Smooth muscle cell (in vitro differentiated cells): ENCODE data around the gene GNB4. TPM values are rescaled to one million over a fixed set of nuclear protein-coding genes. Genes with fewer than 3 reads are reported as not detected.

Experiments used
- DNase-seq: peaks from one replicate; lab custom pipeline; 2025; ENCODE audit not compliant: unreplicated experiment; lab: John Stamatoyannopoulos, UW
- H2AFZ ChIP-seq: fragments of 200-600 bp; sonication (generic); 2 replicates; pipeline ENCODE4 v1.6.0; 2016; ENCODE audit warnings: antibody characterized with exemption, low read depth, mild to moderate bottlenecking
- H3F3A ChIP-seq: fragments of 200-600 bp; sonication (generic); 2 replicates; pipeline ENCODE4 v1.6.0; 2017; ENCODE audit warnings: antibody characterized with exemption, low read depth
- H3K27ac ChIP-seq: fragments of 200-600 bp; sonication (generic); 2 replicates; pipeline ENCODE4 v1.5.1; 2016; ENCODE audit warnings: low read depth, mild to moderate bottlenecking
- H3K27me3 ChIP-seq: fragments of 200-600 bp; sonication (generic); 2 replicates; pipeline ENCODE4 v1.6.1; 2016; ENCODE audit warnings: low read depth, mild to moderate bottlenecking
- H3K36me3 ChIP-seq: fragments of 200-600 bp; sonication (generic); 2 replicates; pipeline ENCODE4 v1.5.1; 2016; ENCODE audit warnings: low read depth
- H3K4me1 ChIP-seq: fragments of 200-600 bp; sonication (generic); 2 replicates; pipeline ENCODE4 v1.5.1; 2016; ENCODE audit warnings: low read depth
- H3K4me2 ChIP-seq: fragments of 200-600 bp; sonication (generic); 2 replicates; pipeline ENCODE4 v1.6.0; 2016; ENCODE audit warnings: mild to moderate bottlenecking
- H3K4me3 ChIP-seq: fragments of 200-600 bp; sonication (generic); 2 replicates; pipeline ENCODE4 v1.5.1; 2016; ENCODE audit warnings: mild to moderate bottlenecking
- H3K79me2 ChIP-seq: fragments of 200-600 bp; sonication (generic); 2 replicates; pipeline ENCODE4 v1.6.0; 2016; ENCODE audit warnings: low read depth, mild to moderate bottlenecking
- H3K9ac ChIP-seq: fragments of 200-600 bp; sonication (generic); 2 replicates; pipeline ENCODE4 v1.6.0; 2016; ENCODE audit warnings: low read depth
- H3K9me3 ChIP-seq: fragments of 200-600 bp; sonication (generic); replicated peaks from 2 replicates; pipeline ENCODE4 v1.5.1; 2016; ENCODE audit warnings: low read depth
- H4K20me1 ChIP-seq: fragments of 200-600 bp; sonication (generic); 2 replicates; pipeline ENCODE4 v1.6.0; 2016; ENCODE audit warnings: low read depth
- WGBS: methylation state at CpG from one replicate; pipeline ENCODE4 v1.1.7; 2016; ENCODE audit warnings: low lambda C conversion rate; 5-methylcytosine and 5-hydroxymethylcytosine counted together
- polyA plus RNA-seq: library from polyadenylated mRNA; unstranded; fragments of >200 nt; fragmentation: Nextera tagmentation; extraction: Ambion mirVana; gene quantifications from 2 replicates; pipeline ENCODE4 v1.2.1, GENCODE V29; 2016
- total RNA-seq: library from RNA; depleted of rRNA; stranded (reverse); fragments of >200 nt; gene quantifications from 2 replicates; pipeline ENCODE4 v1.2.3, GENCODE V29; 2014
- TF ChIP-seq, protein P1 (sequence below): fragments of 200-600 bp; sonication (generic); IDR thresholded peaks from 2 replicates; pipeline ENCODE4 v1.5.1; 2017; ENCODE audit warnings: borderline replicate concordance, mild to moderate bottlenecking, antibody characterized with exemption; ENCODE audit not compliant: insufficient read depth, poor library complexity, severe bottlenecking

The GNB4 gene
- total and polyA plus RNA-seq, 2 experiments from 2014 or later, result 33.1 to 56.2 TPM

DNA sequence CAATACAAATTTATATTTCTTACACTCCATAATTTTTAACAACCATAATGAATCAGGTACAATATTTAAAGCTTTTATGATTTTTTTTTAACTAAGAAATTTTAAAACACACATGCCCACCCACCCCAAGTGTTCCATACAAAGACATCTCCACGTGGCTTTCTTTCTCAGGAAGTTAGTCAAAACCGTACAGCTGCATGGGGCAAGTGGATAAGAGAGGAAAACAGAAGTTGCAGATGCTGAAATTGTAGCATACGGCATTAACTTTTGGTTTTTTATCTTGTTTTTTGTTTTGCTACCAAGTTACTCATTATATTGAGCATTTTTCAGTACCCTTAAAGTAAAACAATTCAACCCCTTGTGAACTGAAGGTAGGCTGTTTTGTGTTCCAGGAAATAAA lies 14.8 kb downstream of the GNB4 start:
- Histone ChIP-seq H3K79me2 (peaks cover 99% of the 10 kb centered on the region), H3K4me2 (no peak overlapping the region), H3F3A (no peaks in the 10 kb centered on the region), H3K9me3 (no peaks in the 10 kb centered on the region), H4K20me1 (peaks cover 97% of the 10 kb centered on the region), H3K4me1 (peaks cover 3% of the 10 kb centered on the region), H3K27me3 (no peaks in the 10 kb centered on the region), H3K9ac (no peak overlapping the region), H3K27ac (no peak overlapping the region), H2AFZ (no peak overlapping the region), H3K36me3 (no peaks in the 10 kb centered on the region), H3K4me3 (no peak overlapping the region)
- TF ChIP-seq, protein P1, sequence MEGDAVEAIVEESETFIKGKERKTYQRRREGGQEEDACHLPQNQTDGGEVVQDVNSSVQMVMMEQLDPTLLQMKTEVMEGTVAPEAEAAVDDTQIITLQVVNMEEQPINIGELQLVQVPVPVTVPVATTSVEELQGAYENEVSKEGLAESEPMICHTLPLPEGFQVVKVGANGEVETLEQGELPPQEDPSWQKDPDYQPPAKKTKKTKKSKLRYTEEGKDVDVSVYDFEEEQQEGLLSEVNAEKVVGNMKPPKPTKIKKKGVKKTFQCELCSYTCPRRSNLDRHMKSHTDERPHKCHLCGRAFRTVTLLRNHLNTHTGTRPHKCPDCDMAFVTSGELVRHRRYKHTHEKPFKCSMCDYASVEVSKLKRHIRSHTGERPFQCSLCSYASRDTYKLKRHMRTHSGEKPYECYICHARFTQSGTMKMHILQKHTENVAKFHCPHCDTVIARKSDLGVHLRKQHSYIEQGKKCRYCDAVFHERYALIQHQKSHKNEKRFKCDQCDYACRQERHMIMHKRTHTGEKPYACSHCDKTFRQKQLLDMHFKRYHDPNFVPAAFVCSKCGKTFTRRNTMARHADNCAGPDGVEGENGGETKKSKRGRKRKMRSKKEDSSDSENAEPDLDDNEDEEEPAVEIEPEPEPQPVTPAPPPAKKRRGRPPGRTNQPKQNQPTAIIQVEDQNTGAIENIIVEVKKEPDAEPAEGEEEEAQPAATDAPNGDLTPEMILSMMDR, result no peak
- no peak for DNase-seq
- 83% methylated on average over 3 of the region's 3 CpGs for WGBS

- H3K79me2 ChIP-seq, result peaks cover 100% of the 10 kb centered on the region
- no peaks in the 10 kb centered on the region for H3F3A ChIP-seq
- peaks cover 96% of the 10 kb centered on the region for H4K20me1 ChIP-seq
- H3K4me1 ChIP-seq, result peaks cover 3% of the 10 kb centered on the region
- TF ChIP-seq, protein P1, result no peak
- 94% methylated on average over 1 of the region's 1 CpG for WGBS
- H3K4me3 ChIP-seq, result no peak overlapping the region
- no peak overlapping the region for H3K9ac ChIP-seq
- H3K4me2 ChIP-seq, result no peak overlapping the region
- H3K27me3 ChIP-seq, result no peaks in the 10 kb centered on the region
- no peak overlapping the region for H3K27ac ChIP-seq
- no peaks in the 10 kb centered on the region for H3K9me3 ChIP-seq
- no peak overlapping the region for H2AFZ ChIP-seq
- no peaks in the 10 kb centered on the region for H3K36me3 ChIP-seq
- no peak for DNase-seq
These were observed 18.8 kb downstream of the GNB4 start for GRCh38 chr3:179432451-179432850.

- Histone ChIP-seq H3K36me3 (no peaks in the 10 kb centered on the region), H3K27me3 (no peaks in the 10 kb centered on the region), H3K27ac (no peak overlapping the region), H3K79me2 (peaks cover 100% of the 10 kb centered on the region), H3F3A (no peaks in the 10 kb centered on the region), H3K4me3 (no peak overlapping the region), H4K20me1 (peaks cover 94% of the 10 kb centered on the region), H3K4me1 (peaks cover 3% of the 10 kb centered on the region), H3K9ac (no peak overlapping the region), H3K4me2 (no peak overlapping the region), H3K9me3 (no peaks in the 10 kb centered on the region), H2AFZ (no peak overlapping the region)
- WGBS, result 95% methylated on average over 3 of the region's 3 CpGs
- DNase-seq, result no peak
- TF ChIP-seq, protein P1, result no peak
These were observed 19.2 kb downstream of the GNB4 start for GRCh38 chr3:179432021-179432420.

DNA sequence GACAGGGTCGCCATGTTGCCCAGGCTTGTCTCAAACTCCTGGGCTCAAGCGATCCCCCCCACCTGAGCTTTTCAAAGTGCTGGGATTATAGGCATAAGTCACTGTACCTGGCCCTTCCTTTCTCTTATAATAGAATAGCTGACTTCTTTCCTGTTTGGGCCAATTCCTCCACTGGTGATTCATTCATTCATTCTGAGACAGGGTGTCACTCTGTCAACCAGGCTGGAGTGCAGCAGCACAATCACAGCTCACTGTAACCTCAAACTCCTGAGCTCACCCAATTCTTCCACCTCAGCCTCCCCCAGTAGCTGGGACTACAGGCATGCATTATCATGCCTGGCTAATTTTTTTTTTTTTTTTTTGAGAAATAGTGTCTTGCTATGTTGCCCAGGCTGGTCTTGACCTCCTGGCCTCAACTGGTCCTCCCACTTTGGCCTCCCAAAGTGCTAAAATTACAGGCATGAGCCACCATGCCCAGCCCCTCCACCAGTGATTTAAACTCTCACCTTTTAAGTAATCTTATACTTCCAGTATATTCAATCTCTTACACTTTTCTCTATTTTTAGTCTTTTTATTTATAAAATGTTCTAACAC lies 20.9 kb downstream of the GNB4 start:
- 95% methylated on average over 2 of the region's 2 CpGs for WGBS
- no peak overlapping the region for H3K4me3 ChIP-seq
- no peak overlapping the region for H3K4me2 ChIP-seq
- H3K27me3 ChIP-seq, result no peaks in the 10 kb centered on the region
- H3K4me1 ChIP-seq, result peaks cover 3% of the 10 kb centered on the region
- H3K27ac ChIP-seq, result no peak overlapping the region
- peaks cover 95% of the 10 kb centered on the region for H4K20me1 ChIP-seq
- DNase-seq, result no peak
- H3F3A ChIP-seq, result no peaks in the 10 kb centered on the region
- no peaks in the 10 kb centered on the region for H3K9me3 ChIP-seq
- H2AFZ ChIP-seq, result no peak overlapping the region
- H3K9ac ChIP-seq, result no peak overlapping the region
- no peaks in the 10 kb centered on the region for H3K36me3 ChIP-seq
- TF ChIP-seq, protein P1, result no peak
- peaks cover 89% of the 10 kb centered on the region for H3K79me2 ChIP-seq
